GM23338 (cell line): ENCODE results near the gene TMEM175.

Source experiments
- EZH2phosphoT487 ChIP-seq: fragments of 200-600 bp; sonication (generic); IDR thresholded peaks from one replicate; pipeline ENCODE4 v1.8.1; 2018; ENCODE audit warnings: antibody characterized with exemption; ENCODE audit not compliant: unreplicated experiment
- POLR2AphosphoS5 ChIP-seq: IDR thresholded peaks from 2 replicates; pipeline ENCODE4 v1.6.1; 2016; ENCODE audit warnings: antibody characterized with exemption, low read depth
- TF ChIP-seq, protein P1 (sequence below), 2 experiments: fragments of 200-600 bp in 1 of 2; sonication (generic) in 1 of 2; conservative IDR thresholded peaks; 2 replicates each; pipeline versions ENCODE4 v1.5.1 to v1.6.1; 2016 to 2017; ENCODE audit warnings: antibody characterized with exemption in 2 of 2, low read depth in 2 of 2, mild to moderate bottlenecking in 2 of 2, moderate library complexity in 1 of 2
- TF ChIP-seq, protein P2 (sequence below): IDR thresholded peaks from 2 replicates; pipeline ENCODE4 v1.6.1; 2016; ENCODE audit warnings: antibody characterized with exemption
- TF ChIP-seq, protein P3 (sequence below): IDR thresholded peaks from one replicate; pipeline ENCODE4 v1.6.1; 2018; ENCODE audit warnings: antibody characterized with exemption; ENCODE audit not compliant: unreplicated experiment

DNA sequence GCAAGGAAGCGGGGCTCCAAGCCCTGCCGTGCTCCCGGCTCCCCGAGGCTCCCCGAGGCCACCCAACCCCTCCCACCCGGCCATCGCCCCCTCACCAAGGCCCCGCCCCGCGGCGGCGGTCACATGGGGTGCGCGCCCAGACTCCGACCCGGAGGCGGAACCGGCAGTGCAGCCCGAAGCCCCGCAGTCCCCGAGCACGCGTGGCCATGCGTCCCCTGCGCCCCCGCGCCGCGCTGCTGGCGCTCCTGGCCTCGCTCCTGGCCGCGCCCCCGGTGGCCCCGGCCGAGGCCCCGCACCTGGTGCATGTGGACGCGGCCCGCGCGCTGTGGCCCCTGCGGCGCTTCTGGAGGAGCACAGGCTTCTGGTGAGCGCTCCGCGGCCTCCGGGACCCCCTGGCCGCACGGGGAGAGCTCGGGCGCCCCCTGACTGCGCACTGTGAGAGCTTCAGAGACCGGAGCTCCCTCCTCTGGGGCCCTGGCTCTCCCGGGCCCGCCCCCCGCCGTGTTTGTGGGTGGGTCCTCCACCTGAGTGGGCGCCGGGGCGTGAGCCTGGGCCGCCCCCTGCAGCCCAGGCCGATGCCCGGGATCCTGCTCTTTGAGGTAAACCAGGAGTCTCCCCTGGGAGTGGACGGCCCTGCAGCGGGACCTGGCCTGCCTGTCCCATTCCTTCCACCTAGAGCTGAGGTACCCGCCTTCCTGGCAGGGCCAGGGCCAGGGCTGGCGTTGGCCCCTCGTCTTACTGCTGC is 54.8 kb downstream of the TMEM175 start, which contains the start of gene IDUA:
- TF ChIP-seq, protein P1, sequence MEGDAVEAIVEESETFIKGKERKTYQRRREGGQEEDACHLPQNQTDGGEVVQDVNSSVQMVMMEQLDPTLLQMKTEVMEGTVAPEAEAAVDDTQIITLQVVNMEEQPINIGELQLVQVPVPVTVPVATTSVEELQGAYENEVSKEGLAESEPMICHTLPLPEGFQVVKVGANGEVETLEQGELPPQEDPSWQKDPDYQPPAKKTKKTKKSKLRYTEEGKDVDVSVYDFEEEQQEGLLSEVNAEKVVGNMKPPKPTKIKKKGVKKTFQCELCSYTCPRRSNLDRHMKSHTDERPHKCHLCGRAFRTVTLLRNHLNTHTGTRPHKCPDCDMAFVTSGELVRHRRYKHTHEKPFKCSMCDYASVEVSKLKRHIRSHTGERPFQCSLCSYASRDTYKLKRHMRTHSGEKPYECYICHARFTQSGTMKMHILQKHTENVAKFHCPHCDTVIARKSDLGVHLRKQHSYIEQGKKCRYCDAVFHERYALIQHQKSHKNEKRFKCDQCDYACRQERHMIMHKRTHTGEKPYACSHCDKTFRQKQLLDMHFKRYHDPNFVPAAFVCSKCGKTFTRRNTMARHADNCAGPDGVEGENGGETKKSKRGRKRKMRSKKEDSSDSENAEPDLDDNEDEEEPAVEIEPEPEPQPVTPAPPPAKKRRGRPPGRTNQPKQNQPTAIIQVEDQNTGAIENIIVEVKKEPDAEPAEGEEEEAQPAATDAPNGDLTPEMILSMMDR (conservative IDR thresholded peaks at IDR 0.05; ENCODE audit: low read depth in 2 of 2): peak; percentile 30 to 60; a peak in 3 of 4 replicates
- TF ChIP-seq POLR2AphosphoS5 (peak; percentile 58; the same call in 1 of the 2 replicates), EZH2phosphoT487 (no peak)
- TF ChIP-seq, protein P2, sequence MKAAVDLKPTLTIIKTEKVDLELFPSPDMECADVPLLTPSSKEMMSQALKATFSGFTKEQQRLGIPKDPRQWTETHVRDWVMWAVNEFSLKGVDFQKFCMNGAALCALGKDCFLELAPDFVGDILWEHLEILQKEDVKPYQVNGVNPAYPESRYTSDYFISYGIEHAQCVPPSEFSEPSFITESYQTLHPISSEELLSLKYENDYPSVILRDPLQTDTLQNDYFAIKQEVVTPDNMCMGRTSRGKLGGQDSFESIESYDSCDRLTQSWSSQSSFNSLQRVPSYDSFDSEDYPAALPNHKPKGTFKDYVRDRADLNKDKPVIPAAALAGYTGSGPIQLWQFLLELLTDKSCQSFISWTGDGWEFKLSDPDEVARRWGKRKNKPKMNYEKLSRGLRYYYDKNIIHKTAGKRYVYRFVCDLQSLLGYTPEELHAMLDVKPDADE: no peak
- TF ChIP-seq, protein P3, sequence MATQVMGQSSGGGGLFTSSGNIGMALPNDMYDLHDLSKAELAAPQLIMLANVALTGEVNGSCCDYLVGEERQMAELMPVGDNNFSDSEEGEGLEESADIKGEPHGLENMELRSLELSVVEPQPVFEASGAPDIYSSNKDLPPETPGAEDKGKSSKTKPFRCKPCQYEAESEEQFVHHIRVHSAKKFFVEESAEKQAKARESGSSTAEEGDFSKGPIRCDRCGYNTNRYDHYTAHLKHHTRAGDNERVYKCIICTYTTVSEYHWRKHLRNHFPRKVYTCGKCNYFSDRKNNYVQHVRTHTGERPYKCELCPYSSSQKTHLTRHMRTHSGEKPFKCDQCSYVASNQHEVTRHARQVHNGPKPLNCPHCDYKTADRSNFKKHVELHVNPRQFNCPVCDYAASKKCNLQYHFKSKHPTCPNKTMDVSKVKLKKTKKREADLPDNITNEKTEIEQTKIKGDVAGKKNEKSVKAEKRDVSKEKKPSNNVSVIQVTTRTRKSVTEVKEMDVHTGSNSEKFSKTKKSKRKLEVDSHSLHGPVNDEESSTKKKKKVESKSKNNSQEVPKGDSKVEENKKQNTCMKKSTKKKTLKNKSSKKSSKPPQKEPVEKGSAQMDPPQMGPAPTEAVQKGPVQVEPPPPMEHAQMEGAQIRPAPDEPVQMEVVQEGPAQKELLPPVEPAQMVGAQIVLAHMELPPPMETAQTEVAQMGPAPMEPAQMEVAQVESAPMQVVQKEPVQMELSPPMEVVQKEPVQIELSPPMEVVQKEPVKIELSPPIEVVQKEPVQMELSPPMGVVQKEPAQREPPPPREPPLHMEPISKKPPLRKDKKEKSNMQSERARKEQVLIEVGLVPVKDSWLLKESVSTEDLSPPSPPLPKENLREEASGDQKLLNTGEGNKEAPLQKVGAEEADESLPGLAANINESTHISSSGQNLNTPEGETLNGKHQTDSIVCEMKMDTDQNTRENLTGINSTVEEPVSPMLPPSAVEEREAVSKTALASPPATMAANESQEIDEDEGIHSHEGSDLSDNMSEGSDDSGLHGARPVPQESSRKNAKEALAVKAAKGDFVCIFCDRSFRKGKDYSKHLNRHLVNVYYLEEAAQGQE: no peak
